SK-N-SH (cell line): ENCODE results near the gene EFNA3. TPM values are rescaled to one million over a fixed set of nuclear protein-coding genes. Genes with fewer than 3 reads are reported as not detected.

Experiments used
- CTCF ChIA-PET: fragments of 300-600, 350-600 bp; formaldehyde crosslinking; extraction: SDS; loops from one replicate; lab custom pipeline; 2021; lab: Yijun Ruan, JAX
- POLR2A ChIA-PET: fragments of 350-600 bp; sonication (Branson Sonifier 250); formaldehyde crosslinking; extraction: SDS; loops from one replicate; lab custom pipeline; 2020; ENCODE audit warnings: antibody characterized with exemption, inconsistent platforms; lab: Yijun Ruan, JAX
- DNase-seq: peaks from one replicate; pipeline ENCODE4 v3.0.0; 2012
- H2AFZ ChIP-seq: fragments of 200-600 bp; sonication (generic); 2 replicates; pipeline ENCODE4 v1.8.1; 2016; ENCODE audit warnings: antibody characterized with exemption, mild to moderate bottlenecking, low read depth
- H3F3A ChIP-seq: fragments of 200-600 bp; sonication (generic); replicated peaks from 2 replicates; pipeline ENCODE3; 2016; ENCODE audit warnings: antibody characterized with exemption, mild to moderate bottlenecking; ENCODE audit not compliant: insufficient read depth
- H3K27ac ChIP-seq, 2 experiments: fragments of 200-500 bp in 1 of 2; fragments of 200-600 bp in 1 of 2; sonication (Bioruptor generic) in 1 of 2; sonication (generic), shearing (Covaris generic) in 1 of 2; 2 replicates each; pipeline versions ENCODE4 v1.5.1 to v1.6.1; 2014 to 2016; ENCODE audit warnings: low read depth in 2 of 2, inconsistent platforms in 1 of 2, low read length in 1 of 2, mild to moderate bottlenecking in 1 of 2, mixed read lengths in 1 of 2
- H3K27me3 ChIP-seq: fragments of 200-600 bp; sonication (generic), shearing (Covaris generic); 2 replicates; pipeline ENCODE4 v1.6.1; 2016; ENCODE audit warnings: mixed run types; ENCODE audit not compliant: insufficient read depth
- H3K36me3 ChIP-seq, 2 experiments: fragments of 200-500 bp in 1 of 2; fragments of 200-600 bp in 1 of 2; sonication (Bioruptor generic) in 1 of 2; sonication (generic) in 1 of 2; replicated peaks in 1 of 2; 2 replicates each; pipeline versions ENCODE3 to v1.5.1; 2014 to 2016; ENCODE audit warnings: low read length in 1 of 2, mild to moderate bottlenecking in 1 of 2; ENCODE audit not compliant: insufficient read depth in 2 of 2, control insufficient read depth in 1 of 2
- H3K4me1 ChIP-seq, 2 experiments: fragments of 200-500 bp in 1 of 2; fragments of 200-600 bp in 1 of 2; sonication (Bioruptor generic) in 1 of 2; sonication (generic), shearing (Covaris generic) in 1 of 2; 2 replicates each; pipeline versions ENCODE4 v1.5.1 to v1.6.1; 2014 to 2016; ENCODE audit warnings: low read depth in 1 of 2, low read length in 1 of 2, mixed run types in 1 of 2; ENCODE audit not compliant: insufficient read depth in 2 of 2, control insufficient read depth in 1 of 2
- H3K4me2 ChIP-seq: fragments of 200-600 bp; sonication (generic), shearing (Covaris generic); 2 replicates; pipeline ENCODE4 v1.6.1; 2017; ENCODE audit warnings: mixed run types
- H3K4me3 ChIP-seq, 2 experiments: fragments of 200-500 bp in 1 of 2; fragments of 200-600 bp in 1 of 2; sonication (Bioruptor generic) in 1 of 2; sonication (generic), shearing (Covaris generic) in 1 of 2; 2 replicates each; pipeline versions ENCODE4 v1.5.1 to v1.8.1; 2014 to 2016; ENCODE audit warnings: low read depth in 2 of 2, inconsistent platforms in 1 of 2, low read length in 1 of 2, mild to moderate bottlenecking in 1 of 2, mixed read lengths in 1 of 2, moderate library complexity in 1 of 2
- H3K79me2 ChIP-seq: fragments of 200-600 bp; sonication (generic); 2 replicates; pipeline ENCODE4 v1.8.1; 2017; ENCODE audit warnings: mild to moderate bottlenecking; ENCODE audit not compliant: insufficient read depth
- H3K9ac ChIP-seq: fragments of 200-600 bp; sonication (generic); 2 replicates; pipeline ENCODE4 v1.6.1; 2017; ENCODE audit warnings: mixed run types
- H3K9me2 ChIP-seq: fragments of 200-600 bp; sonication (generic); 2 replicates; pipeline ENCODE4 v1.6.1; 2017; ENCODE audit warnings: mixed run types
- H3K9me3 ChIP-seq: fragments of 200-600 bp; sonication (generic); 2 replicates; pipeline ENCODE4 v1.6.1; 2017; ENCODE audit warnings: mixed run types, mild to moderate bottlenecking, moderate library complexity
- H4K20me1 ChIP-seq: fragments of 200-600 bp; sonication (generic); 2 replicates; pipeline ENCODE4 v1.6.1; 2017; ENCODE audit warnings: mild to moderate bottlenecking, mixed run types; ENCODE audit not compliant: insufficient read depth
- CHD2 ChIP-seq: fragments of 150-350 bp; IDR thresholded peaks from 2 replicates; pipeline ENCODE4 v1.6.1; 2018; ENCODE audit warnings: low read length; ENCODE audit not compliant: partially characterized antibody
- CTCF ChIP-seq: fragments of 200-600 bp; sonication (generic); IDR thresholded peaks from 2 replicates; pipeline ENCODE4 v1.6.1; 2017; ENCODE audit warnings: antibody characterized with exemption, mild to moderate bottlenecking, moderate library complexity
- ELF1 ChIP-seq: IDR thresholded peaks from 2 replicates; pipeline ENCODE4 v1.4.0; 2012
- EZH2phosphoT487 ChIP-seq: fragments of 200-600 bp; sonication (generic); IDR thresholded peaks from 2 replicates; pipeline ENCODE4 v1.6.1; 2017; ENCODE audit warnings: low read depth, mixed run types, mild to moderate bottlenecking, antibody characterized with exemption, moderate library complexity, borderline replicate concordance
- FOXJ3 ChIP-seq: sonication (generic); formaldehyde crosslinking; IDR thresholded peaks from 2 replicates; pipeline ENCODE4 v1.5.1; 2020; ENCODE audit warnings: mild to moderate bottlenecking, missing genetic modification reagents
- FOXM1 ChIP-seq: IDR thresholded peaks from 2 replicates; pipeline ENCODE4 v1.4.0; 2012; ENCODE audit warnings: low read depth, mild to moderate bottlenecking
- MAX ChIP-seq: IDR thresholded peaks from 2 replicates; pipeline ENCODE4 v1.4.0; 2012; ENCODE audit warnings: low read depth
- MXI1 ChIP-seq: IDR thresholded peaks from 2 replicates; pipeline ENCODE4 v1.6.1; 2012; ENCODE audit warnings: mild to moderate bottlenecking, low read depth, low read length, improper control_type of control experiment
- NFIC ChIP-seq: IDR thresholded peaks from 2 replicates; pipeline ENCODE4 v1.4.0; 2012; ENCODE audit warnings: borderline replicate concordance
- NRF1 ChIP-seq: IDR thresholded peaks from 2 replicates; pipeline ENCODE4 v1.6.1; 2012; ENCODE audit warnings: low read depth, mild to moderate bottlenecking, low read length
- PBX3 ChIP-seq: IDR thresholded peaks from 2 replicates; pipeline ENCODE4; 2012
- RAD21 ChIP-seq: IDR thresholded peaks from 2 replicates; pipeline ENCODE4 v1.6.1; 2012; ENCODE audit warnings: mild to moderate bottlenecking, low read length
- RXRA ChIP-seq: IDR thresholded peaks from 2 replicates; pipeline ENCODE4 v1.4.0; 2012; ENCODE audit warnings: low read depth, mild to moderate bottlenecking, borderline replicate concordance
- SIN3A ChIP-seq: IDR thresholded peaks from 2 replicates; pipeline ENCODE4 v1.6.1; 2012; ENCODE audit warnings: low read depth, mild to moderate bottlenecking, low read length, moderate library complexity, borderline replicate concordance
- SMC3 ChIP-seq: IDR thresholded peaks from 2 replicates; pipeline ENCODE4 v1.6.1; 2012; ENCODE audit warnings: low read depth, low read length, improper control_type of control experiment
- TAF1 ChIP-seq: IDR thresholded peaks from 2 replicates; pipeline ENCODE4 v1.6.1; 2012; ENCODE audit warnings: low read depth, mild to moderate bottlenecking, low read length, moderate library complexity, borderline replicate concordance
- TCF12 ChIP-seq: IDR thresholded peaks from 2 replicates; pipeline ENCODE4 v1.4.0; 2012
- USF1 ChIP-seq: IDR thresholded peaks from 2 replicates; pipeline ENCODE4 v1.4.0; 2012; ENCODE audit warnings: low read depth, borderline replicate concordance
- USF2 ChIP-seq: fragments of 150-350 bp; IDR thresholded peaks from 2 replicates; pipeline ENCODE4 v1.6.1; 2017; ENCODE audit warnings: antibody characterized with exemption, low read length, low read depth, borderline replicate concordance
- YY1 ChIP-seq: IDR thresholded peaks from 2 replicates; pipeline ENCODE4 v1.4.0; 2012; ENCODE audit warnings: low read depth, mild to moderate bottlenecking
- whole genome bisulfite sequencing: methylation state at CpG from one replicate; pipeline ENCODE4 v1.1.6; 2017; ENCODE audit warnings: low lambda C conversion rate; 5-methylcytosine and 5-hydroxymethylcytosine counted together
- polyA plus RNA-seq, 3 experiments: library from polyadenylated mRNA; depleted of rRNA; stranded (reverse); fragments of >200 nt; gene quantifications; 2 replicates each; pipeline ENCODE4 v1.2.3, GENCODE V29; 2012

EFNA3 gene
- polyA plus RNA-seq, 1 of the 3 experiments (the other 2 are of a cell fraction) = 6.0 TPM

GRCh38 chr1:155060736-155061135 lies 17.9 kb upstream of the EFNA3 start:
- Histone ChIP-seq H3K27ac (no peak overlapping the region), H4K20me1 (no peaks in the 10 kb centered on the region), H3K4me1 (peaks cover 0 to 25% of the 10 kb centered on the region in 2 experiments; a peak in 2 of 4 replicates), H2AFZ (no peak overlapping the region), H3K79me2 (peaks cover 14% of the 10 kb centered on the region), H3K9me2 (no peaks in the 10 kb centered on the region), H3K36me3 (peaks cover 0 to 27% of the 10 kb centered on the region in 2 experiments), H3K27me3 (no peaks in the 10 kb centered on the region), H3K4me2 (no peak overlapping the region), H3K4me3 (no peak overlapping the region), H3F3A (peaks cover 9% of the 10 kb centered on the region), H3K9ac (no peak overlapping the region), H3K9me3 (no peaks in the 10 kb centered on the region)
- CTCF ChIA-PET = interaction anchor here (0.6 to 29.9 kb wide), 34 partner anchors 9 to 463 kb away, joined by 3 to 573 read pairs (median 6); partner anchors contain the start of genes ADAM15, DCST1, DCST2 and EFNA3
- no peak for DNase-seq
- 80% methylated on average over 4 of the region's 8 CpGs for WGBS
- no peak for TF ChIP-seq EZH2phosphoT487
- no peak for TF ChIP-seq PBX3
- TF ChIP-seq TCF12 = no peak
- no peak for TF ChIP-seq NRF1
- POLR2A ChIA-PET = interaction anchor here (1.5 to 1.7 kb wide), 2 partner anchors 9 to 16 kb away, joined by 3 to 5 read pairs; no protein-coding TSS in a partner anchor

GRCh38 chr1:155061381-155062150 lies 17.1 kb upstream of the EFNA3 start:
- ChIA-PET POLR2A (interaction anchor here (1.5 to 1.7 kb wide), 2 partner anchors 9 to 17 kb away, joined by 3 to 5 read pairs; no protein-coding TSS in a partner anchor), CTCF (interaction anchor here (0.6 to 29.9 kb wide), 53 partner anchors 8 to 462 kb away, joined by 3 to 573 read pairs (median 5); partner anchors contain the start of genes ADAM15, DCST1, DCST2 and EFNA3)
- 34% methylated on average over 14 of the region's 21 CpGs for WGBS
- peak; percentile 88 for DNase-seq
- H3K4me3 ChIP-seq = no peak overlapping the region; a peak in 1 of 4 replicates
- peaks cover 0 to 25% of the 10 kb centered on the region in 2 experiments; a peak in 2 of 4 replicates for H3K4me1 ChIP-seq
- H3F3A ChIP-seq = peaks cover 9% of the 10 kb centered on the region
- H3K79me2 ChIP-seq = peaks cover 22% of the 10 kb centered on the region
- no peak overlapping the region for H3K4me2 ChIP-seq
- H2AFZ ChIP-seq = 0 out of 2 replicates have a peak overlapping the region, but pooled peaks have one; percentile 16
- no peaks in the 10 kb centered on the region for H3K27me3 ChIP-seq
- H3K9ac ChIP-seq = no peak overlapping the region
- H4K20me1 ChIP-seq = no peaks in the 10 kb centered on the region
- no peaks in the 10 kb centered on the region for H3K9me3 ChIP-seq
- H3K9me2 ChIP-seq = no peaks in the 10 kb centered on the region
- H3K36me3 ChIP-seq = peaks cover 0 to 19% of the 10 kb centered on the region in 2 experiments
- no peak overlapping the region for H3K27ac ChIP-seq
- TF ChIP-seq FOXM1 (no peak), SMC3 (peak; percentile 81), USF2 (no peak), FOXJ3 (no peak), CTCF (peak; percentile 97), USF1 (no peak), ELF1 (no peak), PBX3 (no peak), RXRA (no peak), MXI1 (no peak), NFIC (peak; percentile 24; the same call in 1 of the 2 replicates), YY1 (no peak), MAX (no peak), TAF1 (no peak), CHD2 (peak; percentile 26), RAD21 (peak; percentile 96), SIN3A (no peak)
